B cell (primary cell): ENCODE data around the gene TGFBRAP1.

Source experiments
- CTCF ChIP-seq: fragments of 200-600 bp; IDR thresholded peaks from one replicate; pipeline ENCODE4 v1.8.0; 2022; ENCODE audit warnings: antibody characterized with exemption, mild to moderate bottlenecking
- EZH2 ChIP-seq: IDR thresholded peaks from 2 replicates; pipeline ENCODE4 v1.6.1; 2012; ENCODE audit warnings: borderline replicate concordance, low read depth, mild to moderate bottlenecking, moderate library complexity, low read length; ENCODE audit not compliant: insufficient read depth, poor library complexity, severe bottlenecking

- TF ChIP-seq CTCF (no peak), EZH2 (no peak)
These were observed 7.5 kb downstream of the TGFBRAP1 start for GRCh38 chr2:105321875-105322646.
